Astrocyte (in vitro differentiated cells and primary cell): Measurements from ENCODE around the gene VAV2. TPM values are rescaled to one million over a fixed set of nuclear protein-coding genes. Genes with fewer than 3 reads are reported as not detected.

Source experiments
- DNase-seq: peaks from one replicate; pipeline ENCODE4 v3.0.0-alpha.2; 2010; ENCODE audit warnings: low read depth
- FAIRE-seq: peaks from 2 replicates; lab custom pipeline; 2011; peaks lifted over from hg19 to GRCh38; lab: Jason Lieb, UNC
- H2AFZ ChIP-seq: 2 replicates; pipeline ENCODE4 v1.6.0; 2012; ENCODE audit warnings: low read depth, low read length, inconsistent platforms
- H3K27ac ChIP-seq: 2 replicates; pipeline ENCODE4 v1.5.1; 2011; ENCODE audit warnings: low read depth, low read length, inconsistent platforms
- H3K27me3 ChIP-seq: 2 replicates; pipeline ENCODE4 v1.6.0; 2011; ENCODE audit warnings: low read length, inconsistent platforms; ENCODE audit not compliant: insufficient read depth
- H3K36me3 ChIP-seq: 2 replicates; pipeline ENCODE4 v1.5.1; 2011; ENCODE audit warnings: low read length, inconsistent platforms; ENCODE audit not compliant: insufficient read depth
- H3K4me1 ChIP-seq: 2 replicates; pipeline ENCODE4 v1.5.1; 2011; ENCODE audit warnings: low read length, inconsistent platforms; ENCODE audit not compliant: insufficient read depth
- H3K4me2 ChIP-seq: 2 replicates; pipeline ENCODE4 v1.6.0; 2012; ENCODE audit warnings: low read length, inconsistent platforms
- H3K4me3 ChIP-seq: 2 replicates; pipeline ENCODE4 v1.5.1; 2011; ENCODE audit warnings: low read depth, mild to moderate bottlenecking, low read length, inconsistent platforms; ENCODE audit not compliant: insufficient read depth
- H3K79me2 ChIP-seq: 2 replicates; pipeline ENCODE4 v1.6.0; 2012; ENCODE audit warnings: mild to moderate bottlenecking, low read length, inconsistent platforms; ENCODE audit not compliant: insufficient read depth
- H3K9ac ChIP-seq: 2 replicates; pipeline ENCODE4 v1.6.0; 2012; ENCODE audit warnings: mild to moderate bottlenecking, low read length, inconsistent platforms
- H3K9me3 ChIP-seq: 2 replicates; pipeline ENCODE4 v1.5.1; 2012; ENCODE audit warnings: low read depth, mild to moderate bottlenecking, low read length, inconsistent platforms; ENCODE audit not compliant: insufficient read depth
- H4K20me1 ChIP-seq: 2 replicates; pipeline ENCODE4 v1.6.0; 2012; ENCODE audit warnings: low read length, inconsistent platforms; ENCODE audit not compliant: insufficient read depth
- H3K27ac Mint-ChIP-seq: one replicate; pipeline ENCODE4 v1.8.0; 2021; ENCODE audit warnings: mild to moderate bottlenecking, mixed read lengths; ENCODE audit not compliant: unreplicated experiment
- H3K27me3 Mint-ChIP-seq: one replicate; pipeline ENCODE4 v1.8.0; 2021; ENCODE audit warnings: low read depth, mixed read lengths; ENCODE audit not compliant: unreplicated experiment
- H3K36me3 Mint-ChIP-seq: one replicate; pipeline ENCODE4 v1.8.0; 2021; ENCODE audit warnings: low read depth, mixed read lengths; ENCODE audit not compliant: unreplicated experiment
- H3K4me1 Mint-ChIP-seq: one replicate; pipeline ENCODE4 v1.8.0; 2021; ENCODE audit warnings: low read depth, mixed read lengths; ENCODE audit not compliant: unreplicated experiment
- H3K4me3 Mint-ChIP-seq: one replicate; pipeline ENCODE4 v1.8.0; 2021; ENCODE audit warnings: mild to moderate bottlenecking, moderate library complexity, mixed read lengths; ENCODE audit not compliant: unreplicated experiment
- H3K9me3 Mint-ChIP-seq: one replicate; pipeline ENCODE4 v1.8.0; 2021; ENCODE audit warnings: mild to moderate bottlenecking, mixed read lengths; ENCODE audit not compliant: unreplicated experiment
- EZH2 ChIP-seq: IDR thresholded peaks from 2 replicates; pipeline ENCODE4 v1.6.1; 2012; ENCODE audit warnings: mild to moderate bottlenecking, low read length, inconsistent platforms; ENCODE audit not compliant: insufficient read depth
- total RNA-seq: library from RNA; stranded (reverse); gene quantifications from 2 replicates; pipeline ENCODE4 v1.2.1, GENCODE V29; 2021
- TF ChIP-seq, protein P1 (sequence below): IDR thresholded peaks from 2 replicates; pipeline ENCODE4 v1.5.1; 2011; ENCODE audit warnings: low read depth, mild to moderate bottlenecking, inconsistent platforms, low read length, moderate library complexity; ENCODE audit not compliant: insufficient read depth

VAV2 gene
- total RNA-seq, 1 donor from 2014 or later = 36.5 TPM

DNA sequence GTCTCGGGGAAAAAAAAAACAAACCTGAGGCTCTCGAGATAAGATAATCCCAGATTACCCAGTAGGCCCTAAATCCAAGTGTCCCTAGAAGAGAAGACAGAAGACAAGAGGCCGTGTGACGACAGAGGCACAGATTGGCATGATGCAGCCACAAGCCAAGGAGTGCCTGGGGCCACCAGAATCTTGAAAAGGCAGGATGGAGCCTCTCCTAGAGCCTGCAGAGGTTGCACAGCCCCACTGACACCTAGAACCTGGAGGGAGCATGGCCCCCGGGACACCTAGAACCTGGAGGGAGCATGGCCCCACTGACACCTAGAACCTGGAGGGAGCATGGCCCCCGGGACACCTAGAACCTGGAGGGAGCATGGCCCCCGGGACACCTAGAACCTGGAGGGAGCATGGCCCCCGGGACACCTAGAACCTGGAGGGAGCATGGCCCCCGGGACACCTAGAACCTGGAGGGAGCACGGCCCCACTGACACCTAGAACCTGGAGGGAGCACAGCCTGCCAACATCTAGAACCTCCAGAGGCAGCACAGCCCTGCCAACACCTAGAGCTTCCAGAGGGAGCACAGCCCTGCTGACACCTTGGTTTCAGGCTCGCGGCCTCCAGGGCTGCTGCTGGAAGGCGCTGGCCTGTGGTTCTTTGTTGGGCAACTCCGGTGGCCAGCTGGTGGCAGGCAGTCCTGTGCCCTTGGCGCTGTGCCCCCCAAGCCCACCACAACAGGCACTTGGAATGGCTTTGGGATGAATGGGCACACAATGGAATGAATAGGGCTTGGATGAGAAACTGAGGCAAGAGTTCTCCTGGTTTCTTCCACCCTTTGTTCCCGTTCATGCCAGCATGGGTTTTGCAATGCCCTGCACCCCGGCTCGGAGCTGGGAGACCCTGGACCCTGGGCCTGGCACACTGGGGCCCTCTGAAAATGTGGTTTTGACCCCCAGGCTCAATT, 39.2 kb downstream of the VAV2 start:
- Histone ChIP-seq H3K4me2 (no peak overlapping the region), H3K27ac (no peak overlapping the region), H3K4me1 (peaks cover 32% of the 10 kb centered on the region), H3K9ac (no peak overlapping the region), H3K36me3 (no peaks in the 10 kb centered on the region), H3K27me3 (no peaks in the 10 kb centered on the region), H3K9me3 (no peaks in the 10 kb centered on the region), H3K79me2 (peaks cover 86% of the 10 kb centered on the region), H2AFZ (no peak overlapping the region), H4K20me1 (peaks cover 91% of the 10 kb centered on the region), H3K4me3 (no peak overlapping the region)
- Mint-ChIP-seq H3K36me3 (peaks cover 9% of the 10 kb centered on the region), H3K9me3 (no peaks in the 10 kb centered on the region), H3K4me3 (no peak overlapping the region), H3K27ac (no peak overlapping the region), H3K27me3 (no peaks in the 10 kb centered on the region), H3K4me1 (peaks cover 31% of the 10 kb centered on the region)
- FAIRE-seq (no peak), DNase-seq (no peak)
- TF ChIP-seq, protein P1, sequence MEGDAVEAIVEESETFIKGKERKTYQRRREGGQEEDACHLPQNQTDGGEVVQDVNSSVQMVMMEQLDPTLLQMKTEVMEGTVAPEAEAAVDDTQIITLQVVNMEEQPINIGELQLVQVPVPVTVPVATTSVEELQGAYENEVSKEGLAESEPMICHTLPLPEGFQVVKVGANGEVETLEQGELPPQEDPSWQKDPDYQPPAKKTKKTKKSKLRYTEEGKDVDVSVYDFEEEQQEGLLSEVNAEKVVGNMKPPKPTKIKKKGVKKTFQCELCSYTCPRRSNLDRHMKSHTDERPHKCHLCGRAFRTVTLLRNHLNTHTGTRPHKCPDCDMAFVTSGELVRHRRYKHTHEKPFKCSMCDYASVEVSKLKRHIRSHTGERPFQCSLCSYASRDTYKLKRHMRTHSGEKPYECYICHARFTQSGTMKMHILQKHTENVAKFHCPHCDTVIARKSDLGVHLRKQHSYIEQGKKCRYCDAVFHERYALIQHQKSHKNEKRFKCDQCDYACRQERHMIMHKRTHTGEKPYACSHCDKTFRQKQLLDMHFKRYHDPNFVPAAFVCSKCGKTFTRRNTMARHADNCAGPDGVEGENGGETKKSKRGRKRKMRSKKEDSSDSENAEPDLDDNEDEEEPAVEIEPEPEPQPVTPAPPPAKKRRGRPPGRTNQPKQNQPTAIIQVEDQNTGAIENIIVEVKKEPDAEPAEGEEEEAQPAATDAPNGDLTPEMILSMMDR = no peak
- TF ChIP-seq EZH2 = no peak

DNA sequence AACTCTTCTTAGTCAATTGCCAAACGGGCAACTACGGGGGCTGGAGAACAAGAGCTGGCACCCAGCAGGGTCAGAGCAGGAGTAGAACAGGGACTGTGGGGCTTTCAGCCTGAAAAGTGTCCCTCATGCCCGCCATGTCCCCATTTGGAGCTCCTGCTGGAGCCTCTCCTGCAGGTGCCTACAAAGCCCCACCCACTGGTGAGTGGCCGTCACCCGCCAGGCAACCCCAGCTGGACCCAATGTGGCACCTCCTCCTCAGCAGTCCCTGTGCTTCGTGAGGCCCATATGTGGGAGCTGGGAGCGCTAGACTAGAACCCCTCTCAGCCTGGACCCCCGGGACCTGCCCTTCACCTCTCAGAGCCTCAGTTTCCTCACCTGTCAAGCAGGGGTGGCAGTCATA, 40.9 kb downstream of the VAV2 start:
- H3K9ac ChIP-seq = no peak overlapping the region
- H3K4me1 ChIP-seq = peaks cover 19% of the 10 kb centered on the region
- no peaks in the 10 kb centered on the region for H3K27me3 ChIP-seq
- no peak overlapping the region for H3K4me3 ChIP-seq
- Mint-ChIP-seq H3K27ac (no peak overlapping the region), H3K36me3 (peaks cover 11% of the 10 kb centered on the region), H3K4me1 (peaks cover 20% of the 10 kb centered on the region), H3K4me3 (no peak overlapping the region), H3K9me3 (no peaks in the 10 kb centered on the region), H3K27me3 (no peaks in the 10 kb centered on the region)
- no peak overlapping the region for H3K27ac ChIP-seq
- H4K20me1 ChIP-seq = peaks cover 91% of the 10 kb centered on the region
- no peak for DNase-seq
- H3K9me3 ChIP-seq = no peaks in the 10 kb centered on the region
- no peak overlapping the region for H2AFZ ChIP-seq
- no peak overlapping the region for H3K4me2 ChIP-seq
- no peak for FAIRE-seq
- TF ChIP-seq EZH2 = no peak
- TF ChIP-seq, protein P1 = no peak
- H3K79me2 ChIP-seq = peaks cover 87% of the 10 kb centered on the region
- H3K36me3 ChIP-seq = no peaks in the 10 kb centered on the region

DNA sequence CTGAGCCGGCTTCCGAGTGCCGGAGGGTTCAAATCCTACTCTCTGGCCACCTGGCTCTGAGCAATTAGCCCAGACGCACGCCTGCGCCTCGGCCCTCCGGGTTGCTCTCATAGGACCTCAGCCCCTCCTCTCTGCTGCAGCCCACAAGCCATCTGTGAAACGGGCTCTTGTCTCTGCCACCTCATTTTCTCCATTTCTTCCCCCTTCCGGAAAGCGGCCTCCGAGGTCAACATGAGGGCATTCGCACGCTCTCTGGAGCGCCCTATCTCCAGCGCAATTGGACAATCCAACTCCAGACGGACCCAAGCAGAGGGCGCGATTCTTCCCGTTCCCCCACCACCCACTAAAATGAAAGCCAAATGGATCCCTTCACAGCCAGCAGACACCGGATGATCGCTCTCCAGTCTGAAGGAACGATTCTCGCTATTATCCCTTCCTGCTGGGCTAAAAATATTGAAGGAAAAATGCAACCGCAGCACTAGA, 41.5 kb downstream of the VAV2 start:
- H3K79me2 ChIP-seq = peaks cover 87% of the 10 kb centered on the region
- Mint-ChIP-seq H3K9me3 (no peaks in the 10 kb centered on the region), H3K4me3 (peak overlapping the region; percentile 27), H3K27ac (peak overlapping the region; percentile 89), H3K36me3 (peaks cover 11% of the 10 kb centered on the region), H3K27me3 (no peaks in the 10 kb centered on the region), H3K4me1 (peaks cover 16% of the 10 kb centered on the region)
- H3K9ac ChIP-seq = no peak overlapping the region
- H3K4me2 ChIP-seq = peak overlapping the region; percentile 0
- FAIRE-seq (no peak), DNase-seq (peak; percentile 34)
- H2AFZ ChIP-seq = no peak overlapping the region
- H3K36me3 ChIP-seq = no peaks in the 10 kb centered on the region
- no peaks in the 10 kb centered on the region for H3K9me3 ChIP-seq
- no peaks in the 10 kb centered on the region for H3K27me3 ChIP-seq
- TF ChIP-seq, protein P1 = no peak
- no peak for TF ChIP-seq EZH2
- H3K27ac ChIP-seq = no peak overlapping the region
- H3K4me1 ChIP-seq = peaks cover 14% of the 10 kb centered on the region
- peaks cover 92% of the 10 kb centered on the region for H4K20me1 ChIP-seq
- H3K4me3 ChIP-seq = no peak overlapping the region
